Posterior vena cava (tissue), 2 donors: ENCODE measurements around the gene ECHS1. TPM values are rescaled to one million over a fixed set of nuclear protein-coding genes. Genes with fewer than 3 reads are reported as not detected.

Experiments used
- DNase-seq: peaks from one replicate; pipeline ENCODE4 v3.0.0-alpha.2; 2020; ENCODE audit warnings: low spot score
- intact Hi-C, 2 donors: fragments of 100-400 bp; cut with DNase I; formaldehyde crosslinking; loops; one replicate each; pipeline versions ENCODE4 v1.14.1 to v1.14.2; 2022 to 2023
- total RNA-seq, 2 donors: library from RNA; stranded (reverse); fragmentation: NEBNext Ultra II Directional; extraction: Animal tissue kit (Norgen Biotek cat#: 25700); gene quantifications; one replicate each; pipeline ENCODE4 v1.2.1, GENCODE V29; 2021
- donor health status: DM: yes; HTN: yes; CAD: no.
- donor health status: DM: yes; HTN: yes; CAD: no.

Gene ECHS1
- total RNA-seq, 2 donors from 2014 or later = 38.8 to 47.3 TPM

DNA sequence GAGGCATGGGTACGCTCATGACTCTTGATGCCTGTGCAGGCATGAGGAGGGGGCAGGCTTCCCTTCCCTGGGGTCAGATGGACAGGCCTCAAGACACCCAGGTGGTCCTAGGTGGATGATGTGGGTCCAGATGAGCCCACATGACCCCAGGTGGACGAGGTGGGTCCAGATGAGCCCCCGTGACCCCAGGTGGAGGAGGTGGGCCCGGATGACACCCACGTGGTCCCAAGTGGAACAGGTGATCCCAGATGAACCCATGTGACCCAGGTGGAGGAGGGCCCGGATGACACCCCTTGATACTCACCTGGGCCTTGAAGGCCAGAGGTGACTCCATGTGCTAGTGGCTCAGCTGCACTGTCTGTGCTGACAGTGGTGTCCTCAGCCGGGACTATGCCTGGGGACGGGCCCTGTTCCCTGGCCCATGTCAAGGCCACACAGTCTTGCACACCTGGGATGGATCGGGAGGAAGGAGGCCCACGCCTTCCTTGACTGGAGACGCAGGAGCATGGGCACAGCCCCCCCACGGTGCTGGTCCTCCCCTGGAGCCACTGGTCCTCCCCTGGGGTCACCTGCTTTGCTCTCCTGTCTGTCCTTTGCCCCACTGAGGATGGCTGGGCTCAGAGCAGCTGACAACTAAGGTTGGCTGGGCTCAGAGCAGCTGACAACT lies 22.7 kb downstream of the ECHS1 start:
- intact Hi-C loops = no loop called here
- no peak for DNase-seq

DNA sequence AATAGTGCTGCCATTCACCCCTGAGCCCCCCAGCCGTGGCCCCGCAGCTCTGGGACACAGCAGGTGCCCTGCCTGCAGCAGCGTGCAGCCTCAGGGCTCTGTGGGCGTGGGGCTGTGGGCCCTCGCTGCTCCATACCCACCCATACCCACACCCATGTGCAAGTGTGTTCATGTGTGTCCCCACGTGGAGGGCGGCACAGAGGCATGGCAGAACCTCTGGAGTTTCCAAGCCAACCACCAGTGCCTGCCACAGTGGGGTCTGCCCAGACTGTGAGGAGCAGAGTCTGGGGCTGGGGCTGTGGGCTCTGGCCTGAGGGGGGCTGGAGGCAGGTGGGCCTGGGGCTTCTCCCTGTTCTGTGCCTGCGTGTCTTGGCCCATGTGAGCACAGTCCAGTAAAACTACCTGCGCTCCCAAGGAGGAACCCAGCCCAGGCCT lies 23.6 kb downstream of the ECHS1 start:
- intact Hi-C loops = no loop called here
- no peak for DNase-seq

DNA sequence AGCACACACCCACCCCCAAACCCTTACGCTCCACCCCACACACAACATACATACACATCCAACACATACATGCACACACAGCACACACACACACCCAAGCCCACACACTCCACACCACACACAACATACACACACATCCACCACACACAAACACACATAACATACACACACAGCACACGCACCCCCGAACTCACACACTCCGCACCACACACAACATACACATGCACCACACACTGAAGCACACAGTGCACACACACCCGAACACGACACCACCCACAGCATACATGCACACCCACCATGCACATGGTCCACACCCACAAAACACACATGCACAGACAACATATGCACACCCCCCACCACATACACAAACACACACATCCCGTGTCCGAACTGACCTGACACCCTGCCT lies 24.0 kb downstream of the ECHS1 start:
- intact Hi-C loops = no loop called here
- DNase-seq = no peak

DNA sequence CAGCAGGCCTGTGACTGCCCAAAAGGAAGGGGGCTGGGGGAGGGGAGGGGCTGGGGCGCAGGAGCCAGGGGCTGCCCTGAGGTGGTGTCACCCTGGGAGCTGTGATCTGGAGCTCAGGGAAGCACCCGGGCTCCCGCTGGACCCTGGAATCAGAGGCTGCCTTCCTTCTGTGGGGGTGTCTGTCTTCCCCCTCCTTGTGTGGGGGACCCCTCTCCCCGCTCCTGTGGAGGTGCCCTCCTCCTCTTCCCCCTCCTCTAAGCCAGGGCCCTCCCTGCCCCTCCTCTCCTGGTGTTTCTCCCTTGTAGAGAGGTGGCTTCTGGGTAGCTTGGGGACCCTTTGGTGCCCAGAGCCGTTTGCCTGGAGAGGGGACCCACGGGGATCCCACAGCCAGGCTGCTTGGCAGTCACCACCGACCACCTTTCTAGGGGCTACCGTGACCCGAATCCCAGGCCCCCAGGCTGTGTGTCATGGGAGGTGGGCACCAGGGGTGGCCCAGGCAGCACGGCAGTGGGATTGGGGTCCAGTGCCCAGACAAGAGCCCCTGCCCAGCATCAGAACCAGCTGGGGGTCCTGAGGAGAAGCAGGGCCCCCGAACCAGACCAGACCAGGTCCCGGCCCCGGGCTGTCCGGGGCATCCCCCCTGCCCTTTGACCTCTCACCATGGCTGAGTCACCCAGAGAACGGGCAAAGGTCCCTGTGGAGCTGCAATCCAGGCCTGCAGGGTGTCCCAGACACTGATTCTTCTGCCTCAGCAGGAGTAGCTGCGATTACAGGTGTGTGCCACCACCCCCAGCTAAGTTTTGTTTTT lies 25.2 kb downstream of the ECHS1 start:
- DNase-seq = no peak

DNA sequence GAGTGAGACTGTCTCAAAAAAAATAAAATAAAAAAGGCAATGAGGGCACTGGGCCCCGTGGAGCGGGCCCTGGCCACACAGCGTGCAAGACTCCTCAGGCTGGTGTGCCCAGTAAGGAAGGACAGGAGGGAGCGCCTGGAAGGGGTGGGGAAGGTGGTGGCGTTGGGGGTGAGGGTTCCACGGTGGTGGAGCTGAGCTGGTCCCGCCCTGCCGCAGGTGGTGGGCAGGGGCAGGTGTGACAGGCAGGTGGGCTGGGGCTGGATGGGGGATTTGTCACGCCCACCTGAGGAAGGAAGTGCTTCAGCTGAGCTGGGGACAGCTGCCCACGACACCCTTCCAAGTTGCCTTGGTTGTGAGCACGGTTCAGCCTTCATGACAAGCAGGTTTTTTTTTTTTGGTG lies 26.7 kb downstream of the ECHS1 start:
- peak; percentile 60 for DNase-seq
- intact Hi-C loops = no loop called here

More for the DNA sequence above, 25.2 kb downstream of the ECHS1 start:
- intact Hi-C loops = loop anchor here in 1 of 2 donors (1.0 kb wide), 1 partner anchor 47 kb away; no protein-coding TSS in a partner anchor

DNA sequence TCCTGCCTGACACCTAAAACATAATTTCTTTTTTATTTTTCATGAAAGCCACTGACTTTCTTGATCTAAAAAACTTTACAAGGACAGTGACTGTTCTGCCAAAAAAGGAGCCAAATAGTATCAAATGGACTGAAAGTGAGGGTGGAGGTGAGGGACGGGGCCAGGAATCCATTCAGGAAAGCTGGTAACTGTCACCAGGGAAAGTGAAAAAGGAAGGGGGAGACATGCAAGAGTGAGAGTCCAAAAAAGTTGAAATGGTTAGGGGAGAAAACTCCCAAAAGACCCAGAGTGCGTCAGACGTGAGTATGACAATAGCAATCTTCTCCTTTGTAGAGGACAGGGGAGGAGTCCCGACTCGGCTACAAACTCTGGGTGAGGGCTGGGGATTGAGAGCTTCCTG lies 28.9 kb downstream of the ECHS1 start:
- DNase-seq = no peak
- intact Hi-C loops = no loop called here

DNA sequence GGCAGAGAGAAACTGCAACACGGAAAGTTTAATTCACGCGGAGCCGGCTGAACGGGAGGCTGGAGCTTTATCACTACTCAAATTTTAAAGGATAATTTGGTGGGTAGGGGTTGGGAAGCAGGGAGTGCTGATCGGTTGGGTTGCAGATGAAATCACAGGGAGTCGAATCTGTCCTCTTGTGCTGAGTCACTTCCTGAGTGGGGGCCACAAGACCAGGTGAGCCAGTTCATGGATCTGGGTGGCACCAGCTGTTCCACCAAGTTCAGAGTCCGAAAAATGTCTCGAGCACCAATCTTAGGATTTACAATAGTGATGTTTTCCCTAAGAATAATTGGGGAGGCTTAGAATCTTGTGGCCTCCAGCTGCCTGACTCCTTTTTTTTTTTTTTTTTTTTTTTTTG lies 29.6 kb downstream of the ECHS1 start:
- DNase-seq = no peak
- intact Hi-C loops = no loop called here

DNA sequence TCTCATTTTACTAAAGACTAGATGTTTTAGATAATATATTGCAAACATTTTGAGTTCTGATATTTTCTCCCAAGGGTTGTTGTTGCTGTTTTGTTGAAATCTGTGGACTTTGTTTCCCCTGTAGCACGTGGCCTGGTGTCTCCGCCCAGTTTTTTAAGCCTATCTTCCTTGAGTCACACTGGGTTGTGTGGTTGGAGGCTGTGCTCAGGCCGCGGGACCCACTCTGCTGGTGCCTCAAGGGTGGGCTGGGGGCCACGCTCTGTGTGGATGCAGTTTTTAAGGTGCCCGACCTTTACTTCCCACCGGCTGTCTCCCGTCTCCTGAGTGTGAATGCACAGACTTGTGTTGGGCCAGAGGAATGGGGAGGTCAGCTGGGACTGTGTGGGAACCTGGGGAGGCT lies 30.2 kb downstream of the ECHS1 start:
- peak; percentile 73 for DNase-seq
- intact Hi-C loops = no loop called here

DNA sequence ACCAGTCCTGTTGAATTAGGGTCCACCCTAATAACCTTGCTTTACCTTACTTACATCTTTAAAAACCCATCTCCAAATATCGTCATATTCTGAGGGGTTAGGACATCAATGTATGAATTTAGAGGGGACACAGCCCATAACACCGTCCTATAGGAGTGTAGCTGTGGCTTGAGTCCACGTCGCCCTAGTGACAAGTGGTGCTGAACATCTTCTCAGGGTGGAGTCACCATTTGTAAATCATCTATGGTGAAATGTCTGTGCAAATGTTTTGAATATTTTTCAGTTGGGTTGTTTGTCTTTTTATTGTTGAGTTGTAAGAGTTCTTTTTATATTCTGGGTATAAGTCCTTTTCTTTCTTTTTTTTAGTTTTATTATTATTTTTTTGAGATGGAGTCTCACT lies 31.2 kb downstream of the ECHS1 start:
- intact Hi-C loops = no loop called here

DNA sequence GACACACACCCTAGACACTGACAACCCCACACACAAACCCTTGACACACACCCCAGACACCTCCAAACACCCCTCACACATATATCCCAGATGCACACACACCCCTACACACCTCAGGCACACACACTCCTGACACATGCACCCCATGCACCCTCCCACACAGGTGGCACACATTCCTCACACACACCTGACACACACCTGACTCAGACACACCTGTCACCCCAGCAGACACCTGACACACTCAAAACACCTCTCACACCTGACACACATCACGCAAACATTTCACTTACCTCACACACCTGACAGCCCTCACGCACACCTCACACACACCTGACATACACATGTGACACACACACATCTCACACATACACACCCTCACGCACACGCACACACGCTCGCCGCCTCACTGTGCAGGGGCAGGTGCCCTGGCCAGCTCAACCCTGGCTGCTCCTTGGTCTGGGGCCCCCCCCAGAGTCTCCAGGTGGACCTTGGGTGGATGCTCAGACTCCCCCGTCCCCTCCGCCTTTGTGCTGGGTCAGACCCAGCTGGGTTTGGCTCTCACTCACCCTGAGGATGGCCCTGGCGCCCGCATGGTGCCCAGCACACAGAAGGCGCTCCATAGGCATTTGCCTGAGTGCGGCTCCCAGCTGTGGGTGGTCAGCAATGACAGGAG lies 33.3 kb downstream of the ECHS1 start:
- intact Hi-C loops = no loop called here
- DNase-seq = no peak

More for the DNA sequence above, 31.2 kb downstream of the ECHS1 start:
- DNase-seq = no peak

DNA sequence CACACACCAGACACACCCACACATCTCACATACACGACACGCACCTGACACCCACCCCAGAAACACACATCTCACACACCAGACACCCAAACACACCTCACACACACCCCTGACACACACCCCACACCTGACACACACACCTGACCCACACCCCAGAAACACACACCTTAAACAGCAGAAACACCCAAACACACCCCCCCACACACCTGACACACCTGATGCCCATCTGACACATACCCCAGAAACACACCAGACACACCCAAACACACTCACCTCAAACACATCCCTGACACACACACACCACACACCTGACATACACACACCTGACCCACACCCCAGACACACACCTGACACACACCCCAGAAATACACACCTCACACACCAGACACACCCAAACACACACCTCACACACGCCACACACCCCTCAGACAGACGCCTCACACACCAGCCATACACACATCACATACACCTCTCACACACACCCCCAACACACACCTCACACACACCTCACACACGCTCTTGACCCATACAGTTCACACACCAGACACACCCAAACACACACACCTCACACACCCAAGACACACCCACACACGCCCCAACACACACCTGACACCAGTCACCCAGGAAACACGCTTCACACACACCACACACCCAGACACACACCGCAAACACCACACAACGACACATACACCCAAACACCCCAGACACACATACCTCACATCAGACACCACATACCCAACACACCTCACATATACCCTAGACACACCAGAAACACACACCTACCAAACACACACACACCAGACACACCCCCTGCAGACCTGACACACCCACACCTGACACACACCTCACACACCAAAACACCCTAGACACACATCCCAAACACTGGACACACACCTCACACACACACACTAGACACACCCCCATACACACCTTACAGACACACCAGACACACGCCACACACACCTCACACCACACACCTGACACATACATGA lies 34.8 kb downstream of the ECHS1 start:
- DNase-seq = no peak
- intact Hi-C loops = no loop called here

DNA sequence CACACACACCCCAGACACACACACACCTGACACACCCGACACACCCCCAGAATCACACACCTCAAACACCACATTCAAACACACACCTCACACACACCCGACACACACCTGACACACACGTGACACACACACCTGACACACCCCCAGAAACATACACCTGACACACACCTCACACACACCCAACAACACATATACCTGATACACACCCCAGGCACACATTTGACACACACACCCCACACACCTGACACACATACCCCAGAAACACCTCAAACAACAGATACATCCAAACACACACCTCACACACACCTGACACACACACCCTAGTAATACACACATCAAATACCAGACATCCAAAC lies 35.8 kb downstream of the ECHS1 start:
- no peak for DNase-seq
- intact Hi-C loops = no loop called here

DNA sequence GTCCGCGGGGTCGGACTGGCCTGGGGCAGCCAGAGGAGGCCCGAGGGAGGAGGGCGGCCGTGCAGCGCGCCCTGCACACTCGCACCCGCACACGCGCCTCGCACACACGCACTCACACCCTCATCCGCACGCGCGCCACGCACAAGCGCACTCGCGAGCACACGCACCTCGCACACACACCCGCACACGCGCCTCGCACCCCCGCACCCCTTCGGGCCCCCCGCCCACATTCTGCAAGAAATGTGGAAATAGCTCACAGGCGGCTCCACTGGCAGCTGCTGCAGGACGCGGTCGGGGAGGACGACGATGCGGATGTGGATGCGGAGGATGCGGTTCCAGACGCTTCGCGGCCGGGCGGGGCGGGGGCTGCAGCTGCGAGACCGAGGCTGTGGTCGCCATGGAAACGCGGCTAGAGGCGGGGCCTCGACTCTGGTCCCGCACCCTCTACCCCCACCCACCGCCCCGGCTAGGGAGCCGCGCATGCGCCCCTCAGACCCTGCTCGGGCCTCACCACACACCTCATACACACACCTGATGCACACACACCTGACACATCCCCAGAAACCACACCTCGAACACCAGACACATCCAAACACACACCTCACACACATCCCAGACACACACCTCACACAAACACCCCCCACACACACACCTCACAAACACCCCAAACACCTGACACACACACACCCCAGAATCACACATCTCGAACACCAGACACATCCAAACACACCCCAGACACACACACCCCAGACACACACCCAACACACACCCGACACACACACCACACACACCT lies 36.4 kb downstream of the ECHS1 start, which contains the start of gene CALY:
TSS of gene CALY (minus strand) at position 320 of the 793 bp plus-strand sequence. CDS start 7,907 bp downstream, outside the sequence.
- intact Hi-C loops = no loop called here

DNA sequence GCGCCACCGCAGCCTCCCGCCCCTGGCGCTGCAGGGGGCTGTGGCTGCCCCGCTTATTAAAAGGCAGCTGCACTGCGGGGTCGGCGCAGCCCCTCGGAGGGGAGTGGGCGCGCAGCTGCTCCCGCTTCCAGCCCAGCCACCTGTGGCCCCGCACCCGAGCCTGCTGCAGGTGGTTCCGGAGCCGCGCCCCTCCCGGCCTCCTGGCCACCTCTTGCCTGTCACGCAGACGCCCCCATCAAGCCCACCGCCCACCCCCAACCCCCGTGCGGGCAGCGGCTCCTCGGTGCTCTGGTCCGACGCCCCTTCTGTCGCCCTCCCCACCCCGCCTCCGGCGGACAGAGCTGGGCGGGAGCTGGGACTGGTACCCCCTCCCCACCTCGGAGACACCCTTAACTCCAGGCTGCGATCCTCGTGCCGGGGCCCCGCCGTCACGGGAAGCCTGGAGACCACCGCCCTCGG lies 37.0 kb downstream of the ECHS1 start:
- peak; percentile 78 for DNase-seq
- intact Hi-C loops = no loop called here

More for the DNA sequence above, 36.4 kb downstream of the ECHS1 start, which contains the start of gene CALY:
- DNase-seq = peak; percentile 85

DNA sequence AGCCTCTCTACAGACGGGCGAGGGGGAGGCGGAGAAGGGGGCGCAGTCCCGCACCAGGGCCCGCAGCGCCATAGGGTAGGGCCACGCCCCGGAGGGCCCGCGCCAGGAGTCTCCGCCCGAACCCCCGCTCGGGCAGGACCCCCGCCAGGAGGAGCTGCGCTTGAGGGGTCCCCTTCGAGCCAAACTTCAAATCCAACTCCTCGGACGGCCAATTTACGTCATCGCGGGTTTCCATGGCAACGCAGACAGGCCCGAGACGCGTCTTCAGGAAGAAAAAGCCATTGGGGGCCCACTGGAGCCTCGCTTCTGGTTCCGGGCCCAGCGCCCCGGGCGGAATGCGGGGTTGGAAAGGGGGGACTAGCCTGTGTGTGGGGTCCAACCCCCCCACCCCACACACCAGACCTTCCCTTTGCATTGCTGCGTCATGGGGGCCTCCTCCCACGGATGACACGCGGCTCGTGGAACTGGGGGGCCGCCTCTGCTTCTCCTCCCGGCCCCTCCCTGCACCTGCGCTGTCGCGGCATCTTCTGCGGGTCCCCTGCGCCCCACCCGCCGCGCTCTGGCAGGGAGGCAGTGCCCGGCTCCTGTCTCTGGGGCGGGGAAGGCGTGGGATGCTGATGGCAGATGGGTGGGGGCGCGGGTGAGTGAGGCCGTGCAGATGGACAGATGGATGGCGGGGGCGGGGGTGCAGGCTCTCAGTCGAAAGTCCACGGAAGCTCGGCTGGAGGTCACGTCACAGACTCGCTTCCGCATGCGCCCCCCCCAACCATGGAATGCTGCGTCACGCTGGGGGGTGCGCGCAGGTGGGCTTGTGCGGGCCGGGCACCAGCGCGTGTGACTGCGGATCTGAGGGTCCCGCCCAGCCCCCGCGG lies 37.7 kb downstream of the ECHS1 start:
- intact Hi-C loops = no loop called here
- peak; percentile 91 for DNase-seq

DNA sequence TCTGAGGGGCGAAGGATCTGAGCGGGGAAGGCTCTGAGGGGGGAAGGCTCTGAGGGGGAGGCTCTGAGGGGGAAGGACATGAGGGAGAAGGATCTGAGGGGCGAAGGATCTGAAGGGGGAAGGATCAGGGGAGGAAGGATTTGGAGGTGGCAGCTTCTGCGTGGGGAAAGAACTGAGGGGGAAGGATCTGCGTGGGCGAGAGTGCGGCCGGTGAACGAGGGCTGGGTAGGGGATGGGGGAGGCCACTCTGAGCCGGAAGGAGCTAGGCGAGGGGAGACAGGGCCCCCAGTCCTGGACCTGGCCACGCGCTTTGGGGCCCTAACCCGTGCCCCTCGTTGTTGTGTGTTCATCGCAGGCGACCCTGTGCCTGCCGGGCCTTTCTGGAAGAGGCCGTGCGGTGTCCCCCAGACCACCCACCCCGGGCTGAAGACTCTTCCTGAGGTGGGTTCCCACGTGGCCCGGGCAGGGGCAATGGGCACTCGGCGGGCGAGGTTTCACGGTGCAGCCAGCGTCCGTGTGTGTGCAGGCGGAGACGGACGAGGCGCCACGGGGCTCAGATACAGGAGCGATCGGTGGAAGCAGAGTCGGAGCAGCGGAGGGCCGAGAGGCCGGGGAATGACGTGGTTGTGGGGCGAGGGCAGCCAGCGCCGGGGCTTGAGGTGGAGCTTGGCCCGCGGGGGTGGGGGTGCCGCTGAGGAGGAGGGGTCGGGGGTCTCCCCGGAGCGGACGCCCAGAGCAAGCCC lies 38.5 kb downstream of the ECHS1 start:
- intact Hi-C loops = no loop called here
- peak; percentile 84 for DNase-seq
